EL (cell line): ENCODE results near the gene SYNPO2L.
"Not testable (repeated sequence)": the region's sequence is repeated elsewhere in the genome, so short reads cannot be mapped to it uniquely, and the experiment has no call there.

Experiments used
- DNase-seq: peaks from one replicate; pipeline ENCODE4 v3.0.0-alpha.2; 2016

Gene SYNPO2L

GRCh38 chr10:73648975-73649829 is 6.6 kb downstream of the SYNPO2L start:
- peak; percentile 45 for DNase-seq

GRCh38 chr10:73647875-73648651 is 7.8 kb downstream of the SYNPO2L start:
- DNase-seq = no peak

GRCh38 chr10:73647211-73647874 is 8.5 kb downstream of the SYNPO2L start:
- DNase-seq = peak; percentile 24

- no peak for DNase-seq
These were observed 9.2 kb downstream of the SYNPO2L start for GRCh38 chr10:73646598-73647041.

DNA sequence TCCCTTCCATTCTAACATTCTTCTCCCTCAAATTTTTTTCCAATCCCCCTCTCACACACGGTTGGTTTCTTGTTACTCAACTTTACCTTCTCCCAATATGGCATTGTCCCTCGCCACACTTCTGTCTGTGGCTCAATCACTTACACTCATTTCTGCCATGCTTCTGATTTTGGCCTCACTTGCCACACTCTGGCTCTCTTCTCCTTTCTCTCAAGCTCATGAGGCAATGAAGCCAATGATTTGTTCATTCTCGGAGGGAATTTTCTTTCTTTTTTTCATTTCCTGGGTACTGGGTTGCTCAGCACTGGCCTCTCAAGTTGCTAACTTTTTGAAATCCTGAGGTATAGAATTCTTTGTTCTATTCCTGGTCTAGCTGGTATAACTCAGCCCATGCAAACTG is 10.6 kb downstream of the SYNPO2L start:
- DNase-seq = no peak

- DNase-seq = no peak
These were observed 11.1 kb downstream of the SYNPO2L start for GRCh38 chr10:73644767-73645166.

DNA sequence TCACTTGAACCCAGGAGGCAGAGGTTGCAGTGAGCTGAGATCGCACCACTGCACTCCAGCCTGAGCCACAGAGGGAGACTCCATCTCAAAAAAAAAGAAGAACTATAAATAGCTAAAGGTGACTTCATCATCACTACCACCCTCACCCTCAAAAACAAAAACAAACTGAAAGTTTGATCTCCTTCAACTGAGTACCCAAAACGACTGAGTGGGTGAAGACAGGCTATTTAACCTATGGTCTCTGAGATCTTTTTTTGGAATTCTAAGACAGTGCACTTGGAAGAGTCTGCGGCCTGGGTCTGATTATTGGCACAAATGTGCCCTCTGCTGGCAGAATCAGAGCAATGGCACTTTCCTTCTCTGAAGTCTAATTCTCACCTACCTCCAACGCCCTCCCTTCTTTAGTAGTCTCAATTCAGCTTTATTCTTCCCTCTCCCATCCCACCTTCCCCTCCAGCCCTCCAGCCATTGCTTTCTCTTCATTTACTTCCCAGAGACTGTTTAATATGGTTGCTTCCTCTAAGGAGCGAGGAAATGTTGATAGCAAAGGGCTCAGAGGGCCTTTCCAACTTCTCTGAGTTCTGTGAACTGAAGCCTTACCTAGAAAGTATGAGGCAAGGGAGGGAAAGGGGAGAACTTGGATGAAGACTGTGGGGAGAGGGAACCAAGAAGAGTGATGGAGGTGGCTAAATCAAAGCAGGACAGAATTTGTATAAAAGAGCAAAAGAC is 11.7 kb downstream of the SYNPO2L start:
- peak; percentile 72 for DNase-seq

DNA sequence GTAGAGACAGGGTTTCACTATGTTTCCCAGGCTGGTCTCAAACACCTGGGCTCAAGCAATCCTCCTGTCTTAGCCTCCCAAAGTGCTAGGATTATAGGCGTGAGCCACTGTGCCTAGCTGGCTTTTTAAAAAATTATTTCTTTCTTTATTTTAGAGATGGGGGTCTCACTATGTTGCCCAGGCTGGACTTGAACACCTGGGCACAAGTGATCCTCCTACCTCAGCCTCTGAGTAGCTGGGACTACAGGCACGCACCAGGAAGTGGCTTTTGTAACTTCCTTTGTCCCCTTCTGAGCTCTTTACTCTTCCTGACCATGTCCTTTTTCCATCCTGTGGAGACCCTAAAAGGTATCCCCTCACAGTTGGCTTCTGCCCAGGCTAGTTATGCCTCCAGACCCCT is 12.5 kb downstream of the SYNPO2L start:
- no peak for DNase-seq

DNA sequence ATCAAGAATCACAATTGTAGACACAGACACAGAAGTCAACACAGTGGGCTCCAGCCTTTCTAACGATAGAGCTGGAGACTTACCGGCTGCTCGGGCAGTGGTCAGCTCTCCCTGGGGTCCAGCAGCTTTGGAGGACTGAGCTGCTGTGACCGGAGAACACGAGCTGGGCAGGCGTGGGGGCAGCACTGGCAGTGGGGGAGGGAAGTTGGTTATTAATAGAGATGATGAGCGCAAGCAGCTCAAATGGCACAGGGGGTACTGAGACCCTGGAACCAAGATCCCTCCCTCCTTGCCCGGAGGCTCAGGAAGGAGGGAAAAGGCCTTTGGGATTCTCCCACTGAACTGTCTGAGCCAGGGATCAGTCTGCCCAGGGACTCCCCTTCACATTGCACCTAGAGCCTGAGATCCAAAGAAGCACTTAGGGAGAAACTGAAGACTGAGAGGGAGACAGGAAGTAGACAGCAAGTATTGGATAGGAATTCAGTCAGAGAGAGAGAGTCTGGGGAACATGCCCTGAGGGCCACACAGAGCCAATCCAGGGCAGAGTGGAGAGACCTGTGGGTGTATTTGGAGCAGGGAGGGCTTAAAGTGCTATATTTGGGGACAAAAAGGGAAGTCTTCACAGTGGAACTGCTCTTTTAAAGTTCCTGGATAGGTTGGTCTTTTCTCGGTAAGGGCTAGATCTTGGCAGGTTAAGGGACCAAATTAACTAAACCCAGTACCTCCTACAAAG is 14.3 kb downstream of the SYNPO2L start, which contains the start of gene MYOZ1:
TSS of gene MYOZ1 (minus strand) at position 147 of the 733 bp plus-strand sequence. CDS start 1,457 bp downstream, outside the sequence.
- peak; percentile 73 for DNase-seq

GRCh38 chr10:73639286-73639685 is 16.5 kb downstream of the SYNPO2L start:
- no peak for DNase-seq

DNA sequence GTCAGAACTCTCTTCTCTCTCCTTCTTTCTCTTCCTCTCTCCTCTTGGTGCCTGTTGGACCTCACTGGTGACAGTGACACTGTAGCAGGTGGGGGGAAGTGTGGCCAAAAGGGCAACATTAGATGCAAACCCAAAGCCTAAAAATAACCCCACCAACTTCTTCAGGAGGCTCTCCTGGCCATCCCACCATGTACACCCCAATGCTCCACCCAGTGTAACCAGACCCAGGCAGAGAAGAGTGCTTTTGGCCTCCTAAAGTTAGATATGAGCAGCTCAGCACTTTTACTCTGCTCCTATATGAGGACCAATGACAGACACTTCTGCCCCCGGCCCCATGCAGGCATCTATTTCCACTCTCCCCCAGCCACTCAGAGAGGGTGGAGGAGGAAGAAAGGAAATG is 20.0 kb downstream of the SYNPO2L start:
- no peak for DNase-seq

- no peak for DNase-seq
These were observed 21.4 kb downstream of the SYNPO2L start for GRCh38 chr10:73634421-73634820.

DNA sequence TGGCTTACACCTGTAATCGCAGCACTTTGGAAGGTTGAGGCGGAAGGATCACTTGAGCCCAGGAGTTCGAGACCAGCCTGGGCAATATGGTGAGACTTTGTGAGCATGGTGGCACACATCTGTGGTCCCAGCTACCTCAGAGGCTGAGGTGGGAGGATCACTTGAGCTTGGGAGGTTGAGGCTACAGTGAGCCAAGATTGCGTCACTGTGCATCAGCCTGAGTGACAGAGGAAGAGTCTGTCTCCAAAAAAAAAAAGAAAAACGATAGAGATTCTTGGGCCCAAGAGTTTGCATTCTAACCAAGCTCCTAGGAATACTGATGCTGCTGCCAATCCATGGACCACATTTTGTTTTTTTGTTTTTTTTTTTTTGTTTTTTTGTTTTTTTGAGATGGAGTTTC is 26.7 kb downstream of the SYNPO2L start:
- DNase-seq = no peak

DNA sequence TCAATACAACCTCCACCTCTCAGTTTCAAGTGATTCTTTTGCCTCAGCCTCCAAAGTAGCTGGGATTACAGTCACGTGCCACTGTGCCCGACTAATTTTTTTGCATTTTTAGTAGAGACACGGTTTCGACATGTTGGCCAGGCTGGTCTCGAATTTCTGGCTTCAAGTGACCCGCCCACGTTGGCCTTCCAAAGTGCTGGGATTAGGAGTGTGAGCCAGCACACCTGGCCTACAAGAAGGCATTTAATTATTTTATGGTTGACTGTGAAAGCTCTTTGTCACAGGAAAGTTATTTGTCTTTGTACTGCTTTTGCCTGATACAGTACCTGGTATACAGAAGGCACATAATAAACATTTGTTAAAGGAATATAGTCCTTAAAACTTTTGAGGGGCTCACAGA is 27.4 kb downstream of the SYNPO2L start:
- DNase-seq = no peak

DNA sequence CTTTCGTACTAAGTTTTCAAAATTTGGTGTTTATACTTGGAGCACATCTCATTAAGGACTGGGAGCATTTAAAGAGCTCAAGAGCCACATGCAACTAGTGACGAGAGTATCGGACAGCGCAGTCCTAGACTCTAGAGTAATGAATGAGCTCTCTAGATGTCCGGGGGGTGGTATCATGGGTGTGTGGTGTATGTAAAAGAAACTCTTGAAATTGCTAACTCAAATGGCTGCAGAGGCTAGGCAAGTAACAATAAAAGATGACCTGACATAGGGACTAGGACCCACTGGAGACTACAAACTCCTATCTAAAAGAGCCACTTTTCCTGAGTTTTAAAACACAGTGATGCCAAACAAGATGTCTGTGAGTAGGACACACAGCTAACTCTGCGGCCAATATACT is 28.5 kb downstream of the SYNPO2L start:
- no peak for DNase-seq

- DNase-seq = peak; percentile 98
These were observed 29.7 kb downstream of the SYNPO2L start for GRCh38 chr10:73625884-73626752.

DNA sequence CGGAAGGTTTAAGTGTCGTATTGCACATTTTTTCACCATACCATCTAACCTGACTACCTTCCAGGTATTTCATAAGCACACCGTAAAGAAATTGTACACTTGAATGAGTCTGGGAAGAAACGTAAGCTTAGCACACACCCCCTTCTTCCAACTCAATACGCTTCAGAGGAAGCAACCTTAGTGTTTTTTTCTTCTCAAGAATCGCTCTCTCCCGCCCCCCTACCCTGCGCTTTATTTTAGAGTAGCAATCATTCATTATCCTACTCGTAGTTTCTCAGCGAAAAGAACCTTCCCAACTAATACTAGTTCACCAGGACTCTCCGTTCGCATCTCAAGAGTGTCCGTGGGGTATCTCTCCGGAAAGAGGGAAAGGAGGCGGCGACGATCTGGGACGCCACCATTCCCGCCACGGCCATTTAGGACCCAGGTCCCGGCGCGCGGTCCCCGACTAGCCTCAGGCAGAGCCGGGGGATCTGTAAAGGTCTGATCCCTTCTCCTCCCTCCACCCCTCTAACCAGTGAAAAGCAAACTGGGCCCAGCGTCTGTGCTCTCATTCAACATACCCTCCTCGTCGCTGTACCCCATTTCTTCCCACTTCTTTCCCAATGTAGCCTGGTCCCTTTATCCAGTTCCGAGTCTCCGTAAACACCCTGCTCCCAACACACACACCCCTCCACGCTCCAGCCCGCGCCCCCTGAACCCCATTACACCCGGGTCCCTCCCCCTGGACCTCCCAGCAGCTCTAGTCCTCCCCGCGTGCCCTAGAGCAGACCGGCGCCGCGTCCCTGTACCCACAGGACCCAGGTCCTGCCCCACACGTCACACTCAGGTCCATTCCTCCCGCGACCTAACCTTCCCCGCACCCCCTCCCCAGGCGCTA is 30.6 kb downstream of the SYNPO2L start:
- peak; percentile 47 for DNase-seq

GRCh38 chr10:73623056-73623455 is 32.8 kb downstream of the SYNPO2L start:
- no peak for DNase-seq

GRCh38 chr10:73620974-73621373 is 34.9 kb downstream of the SYNPO2L start:
- not testable (repeated sequence) for DNase-seq

DNA sequence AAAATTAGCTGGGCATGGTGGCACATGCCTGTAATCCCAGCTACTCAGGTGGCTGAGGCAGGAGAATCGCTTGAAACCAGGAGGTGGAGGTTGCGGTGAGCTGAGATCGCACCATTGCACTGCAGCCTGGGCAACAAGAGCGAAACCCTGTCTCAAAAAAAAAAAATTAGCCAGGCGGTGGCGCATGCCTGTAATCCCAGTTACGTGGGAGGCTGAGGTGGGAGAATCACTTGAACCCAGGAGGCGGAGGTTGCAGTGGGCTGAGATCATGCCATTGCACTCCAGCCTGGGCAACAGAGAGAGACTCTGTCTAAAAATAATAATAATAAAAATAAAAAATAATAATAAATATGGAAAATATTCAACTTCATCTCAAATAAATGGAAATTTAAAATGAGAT is 38.7 kb downstream of the SYNPO2L start:
- DNase-seq = not testable (repeated sequence)
